Nephron (organoid): ENCODE data around the gene ICOSLG.
"Not testable (repeated sequence)": the region's sequence is repeated elsewhere in the genome, so short reads cannot be mapped to it uniquely, and the experiment has no call there.

Experiments
- H3K27ac Mint-ChIP-seq, 3 experiments: 2 replicates each; pipeline ENCODE4 v1.8.0; 2020; ENCODE audit warnings: mixed read lengths in 3 of 3, mild to moderate bottlenecking in 2 of 3, moderate library complexity in 1 of 3
- H3K27me3 Mint-ChIP-seq: 2 replicates; pipeline ENCODE4 v1.8.0; 2021; ENCODE audit warnings: low read depth, mild to moderate bottlenecking, moderate library complexity, mixed read lengths
- H3K36me3 Mint-ChIP-seq: 2 replicates; pipeline ENCODE4 v1.8.0; 2020; ENCODE audit warnings: low read depth, mixed read lengths
- H3K4me1 Mint-ChIP-seq: 2 replicates; pipeline ENCODE4 v1.8.0; 2020; ENCODE audit warnings: mixed read lengths
- H3K4me3 Mint-ChIP-seq, 3 experiments: 2 replicates each; pipeline ENCODE4 v1.8.0; 2020; ENCODE audit warnings: mild to moderate bottlenecking in 3 of 3, mixed read lengths in 3 of 3, moderate library complexity in 2 of 3
- H3K9me3 Mint-ChIP-seq: 2 replicates; pipeline ENCODE4 v1.8.0; 2020; ENCODE audit warnings: mixed read lengths
- TF ChIP-seq, protein P1 (sequence below), 3 experiments: fragments of 200-600 bp; sonication (generic); IDR thresholded peaks; one replicate each; pipeline ENCODE4 v1.5.0; 2021; ENCODE audit warnings: antibody characterized with exemption in 3 of 3; ENCODE audit not compliant: unreplicated experiment in 3 of 3

The ICOSLG gene

DNA sequence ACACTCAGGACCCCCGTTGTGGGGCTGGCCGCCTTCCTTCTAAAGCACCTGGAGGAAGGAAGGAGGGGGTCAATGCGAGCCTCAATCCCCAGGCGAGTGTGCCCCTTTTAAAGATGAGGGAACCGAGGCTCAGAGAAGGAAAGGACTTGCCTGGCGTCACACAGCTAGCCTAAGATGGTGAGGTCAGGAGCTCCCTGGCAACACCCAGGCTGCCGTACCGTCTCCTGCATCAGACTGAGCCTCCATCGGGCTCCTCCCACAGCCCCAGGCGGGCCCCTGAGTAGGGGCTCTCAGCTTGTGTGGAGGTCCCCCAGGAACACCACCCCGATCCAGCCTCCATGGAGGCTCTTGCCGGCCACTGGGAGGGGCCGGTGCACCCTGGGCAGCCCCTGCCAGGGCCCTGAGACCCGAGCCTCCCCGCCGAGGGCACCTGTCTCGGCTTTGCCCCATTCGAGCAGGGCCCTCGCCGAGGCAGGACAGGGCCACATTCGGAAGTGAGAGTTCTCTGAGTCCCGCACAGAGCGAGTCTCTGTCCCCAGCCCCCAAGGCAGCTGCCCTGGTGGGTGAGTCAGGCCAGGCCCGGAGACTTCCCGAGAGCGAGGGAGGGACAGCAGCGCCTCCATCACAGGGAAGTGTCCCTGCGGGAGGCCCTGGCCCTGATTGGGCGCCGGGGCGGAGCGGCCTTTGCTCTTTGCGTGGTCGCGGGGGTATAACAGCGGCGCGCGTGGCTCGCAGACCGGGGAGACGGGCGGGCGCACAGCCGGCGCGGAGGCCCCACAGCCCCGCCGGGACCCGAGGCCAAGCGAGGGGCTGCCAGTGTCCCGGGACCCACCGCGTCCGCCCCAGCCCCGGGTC, 44.6 kb upstream of the ICOSLG start, which contains the start of gene AIRE:
TSS of gene AIRE (plus strand) at position 739 of the 855 bp plus-strand sequence. CDS start 131 bp downstream, outside the sequence.
- Mint-ChIP-seq H3K36me3 (no peaks in the 10 kb centered on the region), H3K9me3 (no peaks in the 10 kb centered on the region), H3K27me3 (peaks cover 47% of the 10 kb centered on the region), H3K4me1 (peaks cover 14% of the 10 kb centered on the region), H3K27ac (no peak within 1 kb of the TSS), H3K4me3 (no peak within 1 kb of the TSS)
- TF ChIP-seq, protein P1, sequence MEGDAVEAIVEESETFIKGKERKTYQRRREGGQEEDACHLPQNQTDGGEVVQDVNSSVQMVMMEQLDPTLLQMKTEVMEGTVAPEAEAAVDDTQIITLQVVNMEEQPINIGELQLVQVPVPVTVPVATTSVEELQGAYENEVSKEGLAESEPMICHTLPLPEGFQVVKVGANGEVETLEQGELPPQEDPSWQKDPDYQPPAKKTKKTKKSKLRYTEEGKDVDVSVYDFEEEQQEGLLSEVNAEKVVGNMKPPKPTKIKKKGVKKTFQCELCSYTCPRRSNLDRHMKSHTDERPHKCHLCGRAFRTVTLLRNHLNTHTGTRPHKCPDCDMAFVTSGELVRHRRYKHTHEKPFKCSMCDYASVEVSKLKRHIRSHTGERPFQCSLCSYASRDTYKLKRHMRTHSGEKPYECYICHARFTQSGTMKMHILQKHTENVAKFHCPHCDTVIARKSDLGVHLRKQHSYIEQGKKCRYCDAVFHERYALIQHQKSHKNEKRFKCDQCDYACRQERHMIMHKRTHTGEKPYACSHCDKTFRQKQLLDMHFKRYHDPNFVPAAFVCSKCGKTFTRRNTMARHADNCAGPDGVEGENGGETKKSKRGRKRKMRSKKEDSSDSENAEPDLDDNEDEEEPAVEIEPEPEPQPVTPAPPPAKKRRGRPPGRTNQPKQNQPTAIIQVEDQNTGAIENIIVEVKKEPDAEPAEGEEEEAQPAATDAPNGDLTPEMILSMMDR (IDR thresholded peaks at IDR 0.05; ENCODE audit: unreplicated experiment in 3 of 3) = no peak

DNA sequence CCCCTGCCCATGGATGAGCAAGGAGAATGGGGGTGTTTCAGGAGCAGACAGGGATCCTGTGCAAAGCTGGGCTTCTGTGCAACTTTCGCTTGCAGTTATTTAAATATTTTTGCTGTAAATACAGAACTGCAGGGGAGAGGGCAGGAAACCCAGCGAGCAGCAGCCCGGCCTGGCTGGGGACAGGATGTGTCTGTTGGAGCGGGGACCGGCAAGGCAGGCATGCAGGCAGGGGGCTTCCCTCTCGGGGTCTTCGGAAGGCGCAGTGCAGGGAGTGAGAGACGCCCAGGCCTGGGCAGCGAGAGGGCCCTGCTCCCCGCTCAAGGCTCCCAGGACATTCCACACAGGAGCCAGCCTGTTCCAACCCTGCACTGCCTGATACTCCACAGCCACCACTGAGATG, 43.2 kb upstream of the ICOSLG start:
- Mint-ChIP-seq H3K4me1 (peaks cover 24% of the 10 kb centered on the region), H3K27ac (peak overlapping the region in 1 of 3 experiments; percentile 20), H3K36me3 (no peaks in the 10 kb centered on the region), H3K27me3 (peaks cover 44% of the 10 kb centered on the region), H3K9me3 (no peaks in the 10 kb centered on the region), H3K4me3 (no peak overlapping the region)
- TF ChIP-seq, protein P1 (IDR thresholded peaks at IDR 0.05; ENCODE audit: unreplicated experiment in 3 of 3) = no peak

DNA sequence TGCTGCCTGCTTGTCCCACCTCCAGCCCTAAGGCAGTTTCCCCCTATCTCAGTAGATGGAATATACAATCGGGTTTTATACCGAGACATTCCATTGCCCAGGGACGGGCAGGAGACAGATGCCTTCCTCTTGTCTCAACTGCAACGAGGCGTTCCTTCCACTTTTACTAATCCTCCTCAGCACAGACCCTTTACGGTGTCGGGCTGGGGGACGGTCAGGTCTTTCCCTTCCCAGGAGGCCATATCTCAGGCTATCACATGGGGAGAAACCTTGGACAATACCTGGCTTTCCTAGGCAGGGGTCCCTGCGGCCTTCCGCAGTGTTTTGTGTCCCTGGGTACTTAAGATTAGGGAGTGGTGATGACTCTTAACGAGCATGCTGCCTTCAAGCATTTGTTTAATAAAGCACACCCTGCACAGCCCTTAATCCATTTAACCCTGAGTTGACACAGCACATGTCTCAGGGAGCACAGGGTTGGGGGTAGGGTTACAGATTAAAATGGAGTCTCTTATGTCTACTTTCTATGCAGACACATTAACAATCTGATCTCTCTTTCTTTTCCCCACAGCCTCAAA, 42.6 kb upstream of the ICOSLG start:
- not testable (repeated sequence) for H3K27ac Mint-ChIP-seq, H3K36me3 Mint-ChIP-seq, H3K9me3 Mint-ChIP-seq
- H3K27me3 Mint-ChIP-seq = peaks cover 40% of the 10 kb centered on the region
- peak overlapping the region in 1 of 3 experiments; percentile 16 for H3K4me3 Mint-ChIP-seq
- peaks cover 24% of the 10 kb centered on the region for H3K4me1 Mint-ChIP-seq

DNA sequence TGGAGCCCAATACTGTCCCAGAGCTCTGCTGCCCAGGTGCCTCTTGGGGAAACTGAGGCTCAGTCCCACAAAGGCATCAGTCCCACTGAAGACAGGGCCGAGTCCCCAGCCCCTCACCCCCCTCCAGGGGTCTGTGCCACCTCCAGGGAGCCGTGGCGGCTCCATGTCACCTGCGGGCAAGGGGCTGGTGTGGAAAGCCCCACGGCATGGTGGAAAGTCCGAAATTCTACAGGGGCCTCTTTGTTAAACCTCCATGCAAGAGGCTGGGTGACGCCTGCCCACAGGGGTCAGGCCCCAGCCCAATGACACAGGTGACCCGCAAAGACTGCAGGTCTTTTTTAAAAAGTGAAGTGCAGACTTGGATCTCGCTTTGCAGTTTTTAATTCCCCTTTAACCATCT, 41.6 kb upstream of the ICOSLG start:
- Mint-ChIP-seq H3K36me3 (no peaks in the 10 kb centered on the region), H3K9me3 (no peaks in the 10 kb centered on the region), H3K4me3 (no peak overlapping the region), H3K27ac (no peak overlapping the region), H3K27me3 (peaks cover 33% of the 10 kb centered on the region), H3K4me1 (peaks cover 24% of the 10 kb centered on the region)
- TF ChIP-seq, protein P1 (IDR thresholded peaks at IDR 0.05; ENCODE audit: unreplicated experiment in 3 of 3) = no peak

DNA sequence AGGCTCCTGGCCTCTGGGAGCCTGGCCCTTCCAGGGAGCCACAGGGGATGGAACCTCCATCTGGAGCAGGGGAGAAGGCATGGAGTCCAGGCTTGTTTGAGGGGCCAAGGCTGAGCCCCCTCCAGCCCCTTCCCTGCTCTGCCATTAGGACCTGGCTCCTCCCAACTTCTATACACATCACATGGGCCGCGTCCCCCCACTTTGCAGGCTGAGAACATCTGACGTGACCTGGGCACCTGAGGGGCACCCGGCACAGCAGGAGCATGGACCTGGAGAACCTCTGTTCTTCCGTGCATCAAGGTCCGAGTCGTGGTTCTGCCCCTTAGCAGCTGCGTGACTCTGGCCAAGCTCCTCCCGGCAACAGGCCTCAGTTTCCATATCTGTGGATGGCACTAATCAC, 41.1 kb upstream of the ICOSLG start:
- peaks cover 33% of the 10 kb centered on the region for H3K27me3 Mint-ChIP-seq
- H3K36me3 Mint-ChIP-seq = no peaks in the 10 kb centered on the region
- no peak overlapping the region for H3K27ac Mint-ChIP-seq
- TF ChIP-seq, protein P1 (IDR thresholded peaks at IDR 0.05; ENCODE audit: unreplicated experiment in 3 of 3) = no peak
- no peaks in the 10 kb centered on the region for H3K9me3 Mint-ChIP-seq
- peaks cover 24% of the 10 kb centered on the region for H3K4me1 Mint-ChIP-seq
- no peak overlapping the region for H3K4me3 Mint-ChIP-seq

DNA sequence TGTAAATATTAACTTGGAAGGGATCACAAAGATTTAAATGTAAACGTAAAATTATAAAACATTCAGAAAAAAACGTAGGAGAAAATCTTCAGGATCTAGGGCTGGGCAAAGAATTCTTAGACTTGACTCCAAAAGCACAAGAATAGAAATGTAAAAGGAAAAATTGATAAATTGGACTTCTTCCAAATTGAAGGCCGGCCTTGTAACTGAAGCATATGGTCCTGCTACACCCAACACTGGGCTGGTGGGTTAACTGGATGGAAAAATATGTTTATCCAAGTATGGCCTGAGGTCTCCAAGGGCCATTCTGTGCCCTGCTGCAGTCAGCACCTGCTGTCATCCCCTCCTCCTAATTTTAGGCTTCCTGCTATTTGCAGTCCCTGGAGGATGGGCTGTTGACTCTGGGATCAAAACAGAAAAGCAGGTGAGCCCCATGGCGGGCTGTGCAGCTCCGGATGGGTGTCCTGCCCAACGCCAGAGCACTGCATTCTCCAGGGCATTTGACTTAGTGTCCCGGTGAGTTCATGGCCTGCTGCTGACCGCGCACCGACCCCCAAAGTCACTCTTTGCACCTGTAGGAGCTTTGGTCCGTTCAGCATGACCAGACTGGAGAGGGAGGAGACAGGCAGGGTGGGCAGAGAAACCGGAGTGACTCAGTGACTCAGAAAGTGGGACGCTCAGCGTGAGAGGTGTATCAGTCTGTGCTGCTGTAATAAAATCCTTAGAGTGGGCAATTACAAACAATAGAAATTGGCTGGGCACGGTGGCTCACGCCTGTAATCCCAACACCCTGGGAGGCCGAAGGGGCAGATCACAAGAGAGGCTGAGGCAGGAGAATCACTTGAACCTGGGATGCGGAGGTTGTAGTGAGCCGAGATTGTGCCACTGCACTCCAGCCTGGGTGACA, 38.9 kb upstream of the ICOSLG start:
- H3K27ac Mint-ChIP-seq = no peak overlapping the region
- TF ChIP-seq, protein P1 (IDR thresholded peaks at IDR 0.05; ENCODE audit: unreplicated experiment in 3 of 3) = no peak
- H3K4me3 Mint-ChIP-seq = peak overlapping the region in 1 of 3 experiments; percentile 39
- peaks cover 3% of the 10 kb centered on the region for H3K9me3 Mint-ChIP-seq
- H3K36me3 Mint-ChIP-seq = no peaks in the 10 kb centered on the region
- H3K27me3 Mint-ChIP-seq = peaks cover 30% of the 10 kb centered on the region
- peaks cover 24% of the 10 kb centered on the region for H3K4me1 Mint-ChIP-seq
